GM12891 (cell line): ENCODE data around the gene MYCT1.

Experiments
- POLR2A ChIP-seq: IDR thresholded peaks from 2 replicates; pipeline ENCODE4 v1.6.1; 2011; ENCODE audit warnings: low read depth, low read length, control low read depth
- POLR2AphosphoS5 ChIP-seq: IDR thresholded peaks from 2 replicates; pipeline ENCODE4 v1.6.1; 2011; ENCODE audit warnings: low read depth, low read length, control low read depth

- TF ChIP-seq POLR2A: no peak
- TF ChIP-seq POLR2AphosphoS5: no peak
These were observed 27.8 kb upstream of the MYCT1 start for GRCh38 chr6:152669895-152670294.
